GM19324 (cell line): ENCODE data around the gene RESP18.

Source experiments
- ATAC-seq: cut with Tn5 transposase; IDR thresholded peaks from one replicate; pipeline ENCODE4 v1.9.1; 2021; ENCODE audit warnings: mild to moderate bottlenecking, moderate library complexity; ENCODE audit not compliant: unreplicated experiment, low FRiP score

Gene RESP18

DNA sequence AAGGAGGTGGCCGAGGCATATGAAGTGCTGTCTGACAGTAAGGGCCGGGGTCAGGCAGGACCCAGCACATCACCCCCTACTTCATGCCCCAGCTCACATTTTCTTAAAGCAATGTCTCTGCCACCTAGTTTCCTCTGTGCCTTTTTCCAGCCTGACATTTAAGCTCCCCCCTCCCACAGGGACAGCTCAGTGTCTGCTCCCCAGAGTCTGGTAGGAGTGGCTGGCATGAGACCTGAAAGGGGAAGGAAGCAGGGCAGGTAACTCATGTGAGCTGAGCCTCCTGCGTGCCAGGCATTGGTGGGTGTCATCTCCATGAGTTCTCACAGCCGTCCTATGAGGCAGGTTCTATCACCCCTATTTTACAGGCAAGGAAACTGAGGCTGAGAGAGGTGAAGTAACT, 51.9 kb downstream of the RESP18 start:
- no peak for ATAC-seq

GRCh38 chr2:219279916-219280516, 52.5 kb downstream of the RESP18 start:
- no peak for ATAC-seq

- ATAC-seq, result peak; percentile 90
Observed at GRCh38 chr2:219279151-219279915, 53.2 kb downstream of the RESP18 start, which contains the start of gene DNAJB2. DNAJB2 (plus strand) TSS chr2:219279366; CDS start chr2:219279834, 468 bp downstream.

DNA sequence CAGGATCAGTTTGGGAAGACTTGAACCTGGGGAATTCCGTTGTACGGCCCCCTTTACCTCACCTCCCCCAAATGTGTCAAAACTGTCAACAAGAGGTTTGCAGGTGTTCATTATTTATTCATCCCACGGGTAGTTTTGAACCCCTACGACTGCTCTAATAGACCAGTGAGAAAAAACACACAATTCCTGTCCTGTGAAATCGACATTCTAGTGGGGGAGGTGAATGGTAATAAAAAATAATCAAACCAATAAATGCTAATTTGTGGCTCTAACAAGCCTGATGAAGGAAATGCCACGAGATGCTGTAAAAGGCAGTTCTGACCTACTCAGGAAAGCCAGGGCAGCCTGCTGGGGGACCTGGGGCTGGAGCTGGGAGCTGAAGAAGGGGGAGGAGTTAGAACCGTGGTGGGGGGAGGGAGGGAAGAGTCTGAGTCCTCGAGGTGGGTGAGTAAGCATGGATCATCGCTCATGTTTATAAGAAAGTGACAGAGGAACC, 53.8 kb downstream of the RESP18 start:
- ATAC-seq, result no peak

DNA sequence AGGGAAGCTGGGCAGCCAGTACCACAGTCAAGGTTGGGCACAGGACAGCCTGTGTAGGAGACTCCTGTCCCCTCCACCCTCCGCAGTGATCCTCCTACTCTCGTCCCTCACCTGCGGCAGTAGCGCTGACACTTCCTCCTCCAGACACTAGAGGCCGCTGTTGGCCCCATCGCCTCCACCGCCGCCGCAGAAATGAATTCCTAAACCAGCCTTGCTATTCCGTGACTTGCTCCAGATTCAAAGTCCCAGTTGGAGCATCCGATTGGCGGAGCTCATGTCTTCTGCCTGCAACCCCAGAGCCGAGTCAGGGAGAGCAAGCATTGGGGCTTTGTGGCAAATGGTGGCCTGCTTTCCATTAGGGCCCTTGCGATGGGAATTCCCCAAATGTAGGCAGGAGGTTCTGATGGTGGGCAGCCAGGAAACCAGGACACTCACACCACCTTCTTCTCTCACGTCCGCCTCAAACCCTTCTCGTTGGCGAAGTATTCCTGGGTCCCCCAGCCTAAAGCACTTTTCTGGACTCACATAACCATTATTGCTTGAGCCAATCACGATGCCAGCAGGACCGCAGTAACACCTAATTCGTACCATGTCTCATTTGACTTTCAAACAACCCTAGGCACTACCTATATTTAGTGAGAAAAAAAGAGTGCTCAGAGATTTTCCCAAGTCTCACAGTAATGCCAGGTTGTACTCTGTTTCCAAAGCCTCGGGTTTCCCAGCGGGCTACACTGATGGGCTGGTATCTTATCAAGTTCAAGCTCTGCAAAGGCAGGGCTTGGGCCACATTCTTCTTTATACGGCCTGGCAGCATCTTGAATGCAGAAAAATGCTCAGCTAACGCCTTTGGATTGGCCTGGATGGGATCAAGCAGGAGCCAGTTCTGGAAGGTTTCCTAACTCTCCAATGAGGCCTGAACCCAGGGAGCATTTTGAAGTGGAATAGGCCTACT, 54.6 kb downstream of the RESP18 start:
- ATAC-seq, result no peak
